Activated CD4-positive, alpha-beta T cell treated with anti-CD3 and anti-CD28 coated beads, Interleukin-2, Interleukin-6, amounts not matched to agents 100 ng/mL and 50 ng/mL, durations not matched to agents 16 hours and 8 hours (primary cell): Measurements from ENCODE around the gene KRT16.
"Not testable (repeated sequence)": the region's sequence is repeated elsewhere in the genome, so short reads cannot be mapped to it uniquely, and the experiment has no call there.

Source experiments
- DNase-seq: peaks from one replicate; pipeline ENCODE4 v3.0.0-alpha.2; 2020

The KRT16 gene

GRCh38 chr17:41627316-41628072 lies 14.9 kb upstream of the KRT16 start:
- no peak for DNase-seq

GRCh38 chr17:41626914-41627295 lies 14.3 kb upstream of the KRT16 start:
- not testable (repeated sequence) for DNase-seq

- DNase-seq: not testable (repeated sequence)
Measured at GRCh38 chr17:41626028-41626913, 13.7 kb upstream of the KRT16 start.

- no peak for DNase-seq
Measured at GRCh38 chr17:41625602-41626001, 13.0 kb upstream of the KRT16 start.

GRCh38 chr17:41624208-41625101 lies 11.9 kb upstream of the KRT16 start, which contains the start of gene KRT17:
KRT17 (minus strand) TSS chr17:41624575; CDS start chr17:41624509, 66 bp downstream.
- DNase-seq: no peak

GRCh38 chr17:41623184-41623861 lies 10.8 kb upstream of the KRT16 start:
- DNase-seq: not testable (repeated sequence)

GRCh38 chr17:41622340-41623183 lies 10.0 kb upstream of the KRT16 start:
- not testable (repeated sequence) for DNase-seq

- no peak for DNase-seq
Measured at GRCh38 chr17:41621916-41622315, 9.3 kb upstream of the KRT16 start.

- DNase-seq: not testable (repeated sequence)
Measured at GRCh38 chr17:41621435-41621817, 8.9 kb upstream of the KRT16 start.

GRCh38 chr17:41620583-41621434 lies 8.2 kb upstream of the KRT16 start:
- no peak for DNase-seq

- not testable (repeated sequence) for DNase-seq
Measured at GRCh38 chr17:41619927-41620582, 7.5 kb upstream of the KRT16 start.

- no peak for DNase-seq
Measured at GRCh38 chr17:41619036-41619926, 6.7 kb upstream of the KRT16 start.

- DNase-seq: no peak
Measured at GRCh38 chr17:41618341-41619035, 5.9 kb upstream of the KRT16 start.

GRCh38 chr17:41617698-41618097 lies 5.1 kb upstream of the KRT16 start:
- no peak for DNase-seq

GRCh38 chr17:41617136-41617535 lies 4.6 kb upstream of the KRT16 start:
- DNase-seq: no peak

- DNase-seq: not testable (repeated sequence)
Measured at GRCh38 chr17:41616486-41616885, 3.9 kb upstream of the KRT16 start.

GRCh38 chr17:41615454-41615853 lies 2.9 kb upstream of the KRT16 start:
- DNase-seq: no peak

GRCh38 chr17:41614767-41615166 lies 2.2 kb upstream of the KRT16 start:
- not testable (repeated sequence) for DNase-seq
